Esophagus muscularis mucosa (tissue), 3 donors: ENCODE results near the gene FAM13A.

Experiments
- CTCF ChIP-seq, 3 experiments: fragments of 200-600 bp in 2 of 3; fragments of 450-650 bp in 1 of 3; sonication (generic) in 2 of 3; IDR thresholded peaks; one replicate each; pipeline ENCODE4 v1.5.1; 2017 to 2019; ENCODE audit warnings: antibody characterized with exemption in 3 of 3, mild to moderate bottlenecking in 2 of 3, moderate library complexity in 1 of 3
- EP300 ChIP-seq: sonication (generic); formaldehyde crosslinking; IDR thresholded peaks from one replicate; pipeline ENCODE4 v1.6.1; 2017; ENCODE audit warnings: antibody characterized with exemption

- peak; percentile 84 to 91 (median 88) for TF ChIP-seq CTCF (IDR thresholded peaks at IDR 0.05)
- no peak for TF ChIP-seq EP300
Observed at GRCh38 chr4:89024051-89024675, 32.8 kb downstream of the FAM13A start.
